NCI-H2029 treated with DMSO at 0.1 percent for 48 hours (cell line): ENCODE measurements around the gene EHF.

Source experiments
- DNase-seq: peaks from one replicate; lab custom pipeline; 2025; lab: John Stamatoyannopoulos, UW

EHF gene

DNA sequence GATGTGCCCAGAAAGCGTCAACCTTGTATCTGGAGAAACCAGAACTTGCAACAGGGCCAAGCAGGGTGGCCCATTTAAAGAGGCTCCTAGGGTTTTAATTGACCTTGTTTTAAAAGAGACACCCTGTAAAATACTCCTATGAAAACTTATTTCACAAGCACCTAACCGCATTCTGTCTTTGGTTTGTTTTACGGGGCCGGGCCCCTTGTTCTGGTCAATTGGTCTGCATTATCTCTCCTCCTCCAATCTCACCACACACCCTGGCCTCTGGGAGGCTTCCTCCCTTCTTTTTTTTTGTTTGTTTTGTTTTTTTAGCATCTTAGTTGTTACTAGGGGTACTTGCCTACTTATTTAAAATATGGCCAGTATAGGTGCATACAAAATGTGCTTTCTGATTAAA is 4.7 kb downstream of the EHF start:
- DNase-seq: no peak

GRCh38 chr11:34626393-34626792 is 5.5 kb downstream of the EHF start:
- no peak for DNase-seq

DNA sequence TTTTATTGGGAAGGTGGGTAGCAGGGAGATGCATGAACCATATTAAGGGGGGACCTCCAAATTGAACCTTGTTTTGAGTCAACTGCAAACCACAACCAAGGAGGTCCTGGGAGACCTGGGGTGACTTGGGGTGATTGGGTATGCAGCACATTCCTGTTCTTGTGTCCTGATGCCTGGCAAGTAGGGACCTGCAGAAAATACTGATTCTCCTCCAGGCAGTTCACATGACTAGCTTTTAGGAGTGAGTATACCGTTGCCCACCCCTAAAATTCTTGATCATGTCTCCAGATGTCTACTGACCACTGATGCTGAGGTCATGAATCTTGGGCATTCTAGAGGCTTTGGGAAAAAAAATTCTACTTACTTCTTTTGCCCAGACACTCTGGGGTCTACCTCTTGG is 6.3 kb downstream of the EHF start:
- DNase-seq: no peak

- DNase-seq: no peak
Observed at GRCh38 chr11:34629711-34630110, 8.8 kb downstream of the EHF start.

- DNase-seq: no peak
Observed at GRCh38 chr11:34630544-34630943, 9.7 kb downstream of the EHF start.

DNA sequence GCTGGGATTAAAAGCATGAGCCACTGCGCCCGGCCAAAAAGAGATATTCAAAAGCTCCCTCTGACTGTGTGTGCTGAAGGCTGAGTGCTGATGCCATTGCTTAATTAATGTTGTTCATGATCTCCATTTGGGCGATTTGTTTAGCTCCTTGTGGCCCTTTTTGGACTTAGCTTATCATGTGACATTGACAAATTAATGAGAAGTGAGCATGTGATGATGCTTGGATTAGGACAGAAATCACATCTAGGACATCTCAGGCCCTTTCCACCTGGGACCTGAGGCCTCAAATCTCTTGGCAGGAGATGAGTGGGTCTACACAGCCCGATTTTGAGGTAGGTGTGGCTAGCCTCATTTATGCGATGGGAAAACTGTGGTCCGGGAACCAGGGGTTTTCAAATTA is 10.4 kb downstream of the EHF start:
- peak; percentile 64 for DNase-seq

DNA sequence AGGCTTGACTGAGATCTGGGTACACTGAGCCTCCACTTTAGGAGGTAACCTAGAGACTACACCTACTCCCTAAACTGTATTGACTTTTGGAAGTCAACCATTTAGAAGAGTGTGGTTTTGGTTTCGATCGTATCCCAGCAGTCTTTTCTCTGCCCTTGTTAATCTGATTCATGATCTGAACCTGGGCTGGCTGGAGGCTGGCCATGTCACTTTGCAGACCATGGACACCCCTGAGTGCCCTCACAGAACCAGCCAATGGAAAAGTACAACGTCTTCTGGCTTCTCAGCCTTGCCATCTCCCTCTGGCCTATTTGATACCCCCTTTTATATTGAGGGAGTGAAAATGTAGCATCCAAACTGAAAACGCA is 10.8 kb downstream of the EHF start:
- peak; percentile 93 for DNase-seq

GRCh38 chr11:34632105-34632791 is 11.4 kb downstream of the EHF start:
- DNase-seq: peak; percentile 98

DNA sequence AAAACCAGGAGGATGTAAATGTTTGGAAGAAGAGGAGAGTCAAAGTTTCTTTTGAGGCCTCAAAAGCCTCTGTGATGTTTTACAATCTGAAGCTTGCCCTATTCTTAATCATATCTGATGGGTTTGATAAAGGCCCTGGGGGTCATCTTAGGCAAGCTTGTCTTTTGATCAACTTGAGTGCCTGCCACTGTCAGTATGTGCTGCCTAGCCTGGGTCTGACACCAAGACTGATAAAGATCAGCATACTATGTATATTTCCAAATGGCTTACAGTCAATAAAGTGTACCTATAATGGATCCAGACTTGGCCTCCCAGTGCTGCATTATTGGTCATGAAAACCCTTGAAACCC is 12.7 kb downstream of the EHF start:
- no peak for DNase-seq

DNA sequence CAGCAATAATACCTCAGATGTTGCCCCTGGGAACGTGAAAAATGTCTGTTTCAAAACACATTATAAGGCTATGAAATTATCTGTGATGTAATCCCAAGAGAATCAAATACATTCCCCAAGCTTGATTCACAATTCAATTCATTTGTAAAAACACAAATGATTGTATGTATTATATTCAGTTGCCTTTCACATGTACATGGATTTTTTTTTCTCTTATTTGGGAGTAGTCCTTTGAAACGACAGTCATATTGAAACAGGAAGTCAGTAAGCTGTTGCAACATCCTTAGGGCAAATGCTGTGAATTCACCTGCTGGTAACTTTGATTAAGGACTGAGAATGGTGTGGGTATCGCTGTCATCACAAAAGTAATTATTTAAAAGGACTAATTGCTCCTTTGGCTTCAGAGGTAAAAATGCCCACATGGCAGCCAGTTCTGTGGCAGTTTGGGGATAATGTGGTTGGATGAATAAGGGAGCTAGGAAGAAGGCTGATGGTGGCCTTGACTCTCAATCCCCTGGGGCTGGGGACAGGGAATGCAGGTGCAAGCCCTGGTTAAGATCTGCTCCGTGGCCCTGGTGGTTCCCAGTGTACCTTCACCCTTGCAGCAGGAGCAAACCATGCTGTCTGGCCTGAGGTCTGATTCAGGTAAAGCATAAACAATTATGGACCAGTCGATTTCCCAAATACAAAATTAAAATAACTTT is 13.2 kb downstream of the EHF start:
- peak; percentile 68 for DNase-seq

DNA sequence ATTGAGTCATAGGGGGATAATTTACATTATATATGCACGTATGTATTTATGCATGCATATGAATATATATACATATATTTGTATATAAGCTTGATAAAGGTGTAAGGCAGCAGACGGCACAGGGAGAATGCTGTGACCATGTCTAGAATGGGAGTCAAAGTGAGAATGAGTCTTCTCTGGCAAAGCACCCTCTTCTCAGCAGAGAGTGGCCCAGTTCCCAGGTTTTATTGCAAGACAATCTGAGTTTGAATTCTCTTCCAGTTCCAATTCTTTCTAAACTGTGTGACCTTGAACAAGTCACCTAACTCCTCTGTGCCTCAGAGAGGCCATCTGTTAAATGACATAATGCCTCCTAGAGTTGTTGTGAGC is 13.8 kb downstream of the EHF start:
- DNase-seq: no peak

GRCh38 chr11:34636127-34636526 is 15.2 kb downstream of the EHF start:
- no peak for DNase-seq

- DNase-seq: no peak
Observed at GRCh38 chr11:34637303-34637702, 16.4 kb downstream of the EHF start.

DNA sequence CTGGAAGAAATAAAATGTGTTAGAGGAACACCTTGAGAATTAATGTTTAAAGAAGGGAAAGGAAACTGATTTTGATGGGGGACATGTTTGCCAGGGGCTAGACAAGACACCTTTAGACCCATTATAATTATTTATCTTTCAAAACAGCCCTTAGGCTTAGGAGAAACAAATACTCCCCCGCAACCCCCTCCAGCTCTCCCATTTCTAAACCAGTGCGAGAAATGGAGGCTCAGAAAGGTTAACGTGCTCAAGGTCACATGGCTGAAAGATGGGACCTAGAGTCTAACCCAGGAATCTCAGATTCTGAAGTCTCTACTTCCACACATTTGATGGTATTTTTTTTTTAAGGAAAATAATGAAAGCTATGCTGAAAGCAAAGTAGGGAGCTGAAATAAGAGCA is 18.0 kb downstream of the EHF start:
- DNase-seq: no peak

DNA sequence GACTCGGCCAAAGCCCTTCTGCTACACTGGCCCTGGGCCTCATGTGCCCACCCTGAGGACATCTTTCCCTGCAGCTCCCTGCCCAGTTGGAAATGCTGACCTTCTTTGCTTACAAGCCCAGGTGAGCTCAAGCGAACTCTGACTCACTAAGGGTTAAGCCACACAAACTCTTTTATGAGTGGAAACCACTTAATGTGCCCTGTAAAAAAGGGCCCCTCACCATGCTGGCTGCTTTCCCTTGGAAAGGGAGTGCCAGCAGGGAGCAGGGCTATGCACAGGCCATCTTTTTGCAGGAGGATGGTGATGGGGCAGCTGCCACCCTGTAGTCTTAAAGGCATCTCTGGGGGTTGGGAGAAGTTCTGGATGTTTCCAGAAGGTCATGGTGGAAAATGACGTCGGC is 18.7 kb downstream of the EHF start:
- DNase-seq: no peak

GRCh38 chr11:34640050-34640923 is 19.4 kb downstream of the EHF start:
- DNase-seq: peak; percentile 47

DNA sequence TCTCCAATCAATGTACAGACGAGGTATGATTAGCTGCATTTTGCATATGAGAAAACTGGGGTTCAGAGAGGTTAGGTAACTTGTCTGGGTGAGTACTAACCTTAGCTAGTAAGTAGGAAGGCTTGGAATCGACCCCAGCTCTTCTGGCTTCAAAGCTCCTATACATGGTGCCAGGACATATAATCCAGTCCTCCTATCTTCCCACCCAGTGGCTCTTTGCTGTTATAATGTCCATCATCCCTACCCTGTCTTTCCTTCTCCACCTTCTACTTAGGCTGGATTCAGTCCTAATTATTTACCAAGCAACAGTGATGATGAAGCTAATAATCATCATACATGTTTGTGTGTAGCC is 20.0 kb downstream of the EHF start:
- DNase-seq: no peak

GRCh38 chr11:34641456-34641855 is 20.6 kb downstream of the EHF start:
- no peak for DNase-seq

DNA sequence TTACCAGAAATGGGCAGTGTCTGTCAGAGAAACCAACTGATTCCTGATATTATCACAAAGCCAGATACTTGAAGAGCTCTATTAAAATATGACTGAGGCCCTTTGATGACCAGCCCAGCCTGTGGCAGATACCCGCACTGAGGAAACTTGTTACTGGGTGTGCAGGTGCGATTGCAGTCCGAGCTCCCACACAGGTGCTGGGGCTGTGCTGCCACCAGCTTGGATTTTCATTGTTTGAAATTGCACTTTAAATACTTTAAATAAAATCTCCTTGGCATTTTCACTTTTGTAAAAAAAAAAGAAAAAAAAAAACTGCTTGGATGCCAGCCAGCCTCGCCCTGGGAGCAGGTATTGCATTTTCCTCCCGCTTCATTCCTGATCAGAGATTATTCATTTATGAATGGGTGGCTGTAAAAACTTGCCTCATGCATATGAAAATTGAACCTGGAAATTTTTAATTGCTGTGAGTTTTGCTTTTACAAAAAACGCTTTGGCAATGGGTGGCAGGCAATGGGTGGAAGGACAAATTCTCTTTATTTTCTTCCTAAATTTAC is 21.2 kb downstream of the EHF start:
- DNase-seq: no peak

- no peak for DNase-seq
Observed at GRCh38 chr11:34642873-34643272, 22.0 kb downstream of the EHF start.

DNA sequence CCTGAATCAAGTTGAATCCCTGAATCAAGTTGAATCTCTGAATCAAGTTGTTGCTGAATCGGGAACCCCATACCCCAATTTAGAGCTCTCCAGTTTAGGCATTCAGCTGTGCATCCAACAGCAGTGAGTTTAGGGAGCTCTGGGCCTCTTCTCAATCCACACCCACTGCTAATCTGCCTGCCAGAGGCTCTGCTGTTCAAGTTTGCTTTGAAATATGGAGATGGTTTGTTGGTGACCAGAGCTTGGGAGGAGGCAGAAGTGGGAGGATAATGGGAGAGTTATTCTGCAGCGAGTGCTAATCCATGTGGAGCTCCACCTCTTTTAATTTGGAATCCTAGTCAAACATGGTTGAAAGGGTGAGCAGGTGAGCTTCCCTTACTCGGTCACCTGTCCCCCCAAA is 22.4 kb downstream of the EHF start:
- DNase-seq: no peak

GRCh38 chr11:34643846-34644245 is 23.0 kb downstream of the EHF start:
- no peak for DNase-seq
